Ishikawa (cell line): ENCODE results near the gene USH1G.

ENCODE experiments used
- CEBPB ChIP-seq: IDR thresholded peaks from 2 replicates; pipeline ENCODE4 v1.6.1; 2012
- CREB1 ChIP-seq: IDR thresholded peaks from 2 replicates; pipeline ENCODE4 v1.6.1; 2012; ENCODE audit warnings: low read depth
- EGR1 ChIP-seq: IDR thresholded peaks from 2 replicates; pipeline ENCODE4 v1.6.1; 2012
- EP300 ChIP-seq: IDR thresholded peaks from 2 replicates; pipeline ENCODE4 v1.6.1; 2012; ENCODE audit warnings: borderline replicate concordance
- FOXM1 ChIP-seq: IDR thresholded peaks from 2 replicates; pipeline ENCODE4 v1.6.1; 2012; ENCODE audit warnings: low read depth, borderline replicate concordance
- NFIC ChIP-seq: IDR thresholded peaks from 2 replicates; pipeline ENCODE4 v1.6.1; 2012
- RAD21 ChIP-seq: IDR thresholded peaks from 2 replicates; pipeline ENCODE4 v1.6.1; 2012; ENCODE audit warnings: low read depth
- TAF1 ChIP-seq: IDR thresholded peaks from 2 replicates; pipeline ENCODE4 v1.6.1; 2012; ENCODE audit warnings: low read depth, mild to moderate bottlenecking
- TEAD4 ChIP-seq: IDR thresholded peaks from 2 replicates; pipeline ENCODE4 v1.6.1; 2012
- YY1 ChIP-seq: IDR thresholded peaks from 2 replicates; pipeline ENCODE4 v1.6.1; 2012; ENCODE audit warnings: low read depth
- TF ChIP-seq, protein P1 (sequence below): IDR thresholded peaks from 2 replicates; pipeline ENCODE4 v1.6.1; 2012
- TF ChIP-seq, protein P2 (sequence below): IDR thresholded peaks from 2 replicates; pipeline ENCODE4 v1.6.1; 2012
- TF ChIP-seq, protein P3 (sequence below): IDR thresholded peaks from 2 replicates; pipeline ENCODE4 v1.6.1; 2012; ENCODE audit warnings: low read depth, mild to moderate bottlenecking

DNA sequence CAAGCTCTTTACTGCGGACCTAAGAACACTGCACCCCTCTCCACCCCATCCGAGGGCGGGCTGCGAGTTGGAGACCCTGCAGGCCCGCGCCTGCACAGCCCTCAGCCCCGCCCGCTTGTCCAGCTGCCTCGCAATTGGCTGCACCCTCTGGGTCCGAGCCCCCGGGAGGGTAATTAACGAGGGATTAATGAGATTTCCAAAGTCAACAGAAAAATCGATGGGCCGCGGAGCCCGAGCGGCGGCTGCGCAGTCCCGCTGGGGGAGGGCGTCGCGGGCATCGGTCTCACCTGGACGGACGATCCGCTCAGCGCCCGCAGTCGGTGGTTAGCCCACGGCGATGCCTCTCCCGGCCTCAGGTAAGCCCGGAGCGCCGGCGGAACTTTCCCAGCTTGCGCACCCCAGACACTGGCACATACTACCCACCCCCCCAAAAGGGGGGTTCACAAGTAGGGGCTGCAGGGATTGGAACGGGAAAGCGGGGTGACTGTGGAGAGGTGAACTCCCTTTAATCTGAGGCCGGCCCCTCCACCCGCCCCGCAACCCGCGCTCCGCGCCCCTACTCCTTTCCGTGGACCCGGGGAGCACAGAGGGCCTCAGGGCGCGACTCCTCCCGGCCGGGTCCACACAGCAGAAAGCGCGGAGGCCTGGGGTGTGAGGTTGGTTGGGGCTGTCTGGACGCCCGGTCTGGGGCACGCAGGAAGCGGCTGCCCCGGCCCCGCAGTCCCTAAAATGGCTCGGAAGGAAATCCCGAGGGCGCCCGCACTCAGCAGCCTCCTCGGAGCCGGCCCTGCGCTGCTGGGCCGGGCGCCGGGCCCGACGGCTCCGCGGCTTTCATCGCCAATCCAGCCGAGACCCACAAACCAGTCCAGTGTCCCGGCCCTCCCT lies 12.8 kb upstream of the USH1G start, which contains the start of gene OTOP3:
- no peak for TF ChIP-seq EP300
- no peak for TF ChIP-seq NFIC
- TF ChIP-seq CEBPB, result no peak
- no peak for TF ChIP-seq YY1
- no peak for TF ChIP-seq FOXM1
- TF ChIP-seq TEAD4, result no peak
- TF ChIP-seq, protein P1, sequence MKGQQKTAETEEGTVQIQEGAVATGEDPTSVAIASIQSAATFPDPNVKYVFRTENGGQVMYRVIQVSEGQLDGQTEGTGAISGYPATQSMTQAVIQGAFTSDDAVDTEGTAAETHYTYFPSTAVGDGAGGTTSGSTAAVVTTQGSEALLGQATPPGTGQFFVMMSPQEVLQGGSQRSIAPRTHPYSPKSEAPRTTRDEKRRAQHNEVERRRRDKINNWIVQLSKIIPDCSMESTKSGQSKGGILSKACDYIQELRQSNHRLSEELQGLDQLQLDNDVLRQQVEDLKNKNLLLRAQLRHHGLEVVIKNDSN, result no peak
- TF ChIP-seq RAD21, result no peak
- TF ChIP-seq TAF1, result no peak
- TF ChIP-seq, protein P2, sequence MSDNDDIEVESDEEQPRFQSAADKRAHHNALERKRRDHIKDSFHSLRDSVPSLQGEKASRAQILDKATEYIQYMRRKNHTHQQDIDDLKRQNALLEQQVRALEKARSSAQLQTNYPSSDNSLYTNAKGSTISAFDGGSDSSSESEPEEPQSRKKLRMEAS, result no peak
- TF ChIP-seq, protein P3, sequence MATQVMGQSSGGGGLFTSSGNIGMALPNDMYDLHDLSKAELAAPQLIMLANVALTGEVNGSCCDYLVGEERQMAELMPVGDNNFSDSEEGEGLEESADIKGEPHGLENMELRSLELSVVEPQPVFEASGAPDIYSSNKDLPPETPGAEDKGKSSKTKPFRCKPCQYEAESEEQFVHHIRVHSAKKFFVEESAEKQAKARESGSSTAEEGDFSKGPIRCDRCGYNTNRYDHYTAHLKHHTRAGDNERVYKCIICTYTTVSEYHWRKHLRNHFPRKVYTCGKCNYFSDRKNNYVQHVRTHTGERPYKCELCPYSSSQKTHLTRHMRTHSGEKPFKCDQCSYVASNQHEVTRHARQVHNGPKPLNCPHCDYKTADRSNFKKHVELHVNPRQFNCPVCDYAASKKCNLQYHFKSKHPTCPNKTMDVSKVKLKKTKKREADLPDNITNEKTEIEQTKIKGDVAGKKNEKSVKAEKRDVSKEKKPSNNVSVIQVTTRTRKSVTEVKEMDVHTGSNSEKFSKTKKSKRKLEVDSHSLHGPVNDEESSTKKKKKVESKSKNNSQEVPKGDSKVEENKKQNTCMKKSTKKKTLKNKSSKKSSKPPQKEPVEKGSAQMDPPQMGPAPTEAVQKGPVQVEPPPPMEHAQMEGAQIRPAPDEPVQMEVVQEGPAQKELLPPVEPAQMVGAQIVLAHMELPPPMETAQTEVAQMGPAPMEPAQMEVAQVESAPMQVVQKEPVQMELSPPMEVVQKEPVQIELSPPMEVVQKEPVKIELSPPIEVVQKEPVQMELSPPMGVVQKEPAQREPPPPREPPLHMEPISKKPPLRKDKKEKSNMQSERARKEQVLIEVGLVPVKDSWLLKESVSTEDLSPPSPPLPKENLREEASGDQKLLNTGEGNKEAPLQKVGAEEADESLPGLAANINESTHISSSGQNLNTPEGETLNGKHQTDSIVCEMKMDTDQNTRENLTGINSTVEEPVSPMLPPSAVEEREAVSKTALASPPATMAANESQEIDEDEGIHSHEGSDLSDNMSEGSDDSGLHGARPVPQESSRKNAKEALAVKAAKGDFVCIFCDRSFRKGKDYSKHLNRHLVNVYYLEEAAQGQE, result 0 out of 2 replicates have a peak, but pooled peaks have one; percentile 11
- no peak for TF ChIP-seq EGR1
- TF ChIP-seq CREB1, result no peak
